ENCODE results near the gene BCL2A1. TPM values are rescaled to one million over a fixed set of nuclear protein-coding genes. Genes with fewer than 3 reads are reported as not detected.
"Not testable (repeated sequence)": the region's sequence is repeated elsewhere in the genome, so short reads cannot be mapped to it uniquely, and the experiment has no call there.

BCL2A1 gene
- polyA plus RNA-seq, 3 donors: 0.19 to 1.8 (median 0.26) TPM

GRCh38 chr15:79966634-79967297 lies 4.2 kb downstream of the BCL2A1 start:
- DNase-seq (ENCODE audit: extremely low read depth in 1 of 11, low read depth in 9 of 11, low spot score in 4 of 11): no peak

GRCh38 chr15:79965846-79966630 lies 5.0 kb downstream of the BCL2A1 start:
- DNase-seq (ENCODE audit: extremely low read depth in 1 of 11, low read depth in 9 of 11, low spot score in 4 of 11): no peak

GRCh38 chr15:79964232-79964805 lies 6.7 kb downstream of the BCL2A1 start:
- DNase-seq (ENCODE audit: extremely low read depth in 1 of 11, low read depth in 9 of 11, low spot score in 4 of 11): no peak

GRCh38 chr15:79962921-79963320 lies 8.1 kb downstream of the BCL2A1 start:
- DNase-seq (ENCODE audit: extremely low read depth in 1 of 11, low read depth in 9 of 11, low spot score in 4 of 11): not testable (repeated sequence)

DNA sequence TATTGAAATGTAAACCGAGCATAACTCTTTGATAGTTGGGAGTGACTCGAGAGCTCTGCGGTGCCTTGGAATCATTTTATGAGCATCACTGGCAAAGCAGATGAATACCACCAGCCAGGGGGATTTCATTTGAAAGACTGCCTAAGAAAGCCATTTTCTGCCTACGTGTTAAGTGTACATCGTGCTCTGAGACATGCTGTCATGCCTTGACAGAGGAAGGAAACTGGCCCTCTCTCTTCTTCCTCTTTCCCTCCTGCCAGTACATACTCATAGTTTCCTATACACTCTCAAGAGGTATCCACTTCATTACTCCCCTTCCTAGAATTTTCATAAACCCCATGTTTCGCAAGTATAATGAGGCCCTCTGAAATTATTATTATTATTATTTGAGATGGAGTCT lies 8.8 kb downstream of the BCL2A1 start:
- DNase-seq (ENCODE audit: extremely low read depth in 1 of 11, low read depth in 9 of 11, low spot score in 4 of 11): no peak

GRCh38 chr15:79960502-79961212 lies 10.3 kb downstream of the BCL2A1 start:
- no peak for DNase-seq (ENCODE audit: extremely low read depth in 1 of 11, low read depth in 9 of 11, low spot score in 4 of 11)

DNA sequence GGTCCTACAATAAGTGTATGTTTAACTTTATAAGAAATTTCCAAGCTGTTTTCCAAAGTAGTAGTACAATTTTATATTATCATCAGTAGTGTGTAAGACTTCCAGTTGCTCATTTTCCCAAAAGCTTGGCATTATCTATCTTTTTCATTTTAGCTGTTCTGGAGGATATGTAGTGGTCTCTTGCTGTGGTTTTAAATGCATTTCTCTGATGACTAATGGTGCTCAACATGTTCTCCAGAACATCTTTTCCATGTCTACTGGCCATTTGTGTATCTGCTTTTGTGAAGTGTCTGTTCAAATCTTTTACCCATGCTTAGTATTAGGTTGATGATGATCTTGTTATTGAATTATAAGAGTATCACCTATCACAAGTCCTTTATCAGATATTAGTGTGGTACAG lies 13.3 kb downstream of the BCL2A1 start:
- DNase-seq (ENCODE audit: extremely low read depth in 1 of 11, low read depth in 9 of 11, low spot score in 4 of 11): no peak

GRCh38 chr15:79956354-79956939 lies 14.5 kb downstream of the BCL2A1 start:
- no peak for DNase-seq (ENCODE audit: extremely low read depth in 1 of 11, low read depth in 9 of 11, low spot score in 4 of 11)

GRCh38 chr15:79954661-79955060 lies 16.3 kb downstream of the BCL2A1 start:
- DNase-seq (ENCODE audit: extremely low read depth in 1 of 11, low read depth in 9 of 11, low spot score in 4 of 11): no peak

DNA sequence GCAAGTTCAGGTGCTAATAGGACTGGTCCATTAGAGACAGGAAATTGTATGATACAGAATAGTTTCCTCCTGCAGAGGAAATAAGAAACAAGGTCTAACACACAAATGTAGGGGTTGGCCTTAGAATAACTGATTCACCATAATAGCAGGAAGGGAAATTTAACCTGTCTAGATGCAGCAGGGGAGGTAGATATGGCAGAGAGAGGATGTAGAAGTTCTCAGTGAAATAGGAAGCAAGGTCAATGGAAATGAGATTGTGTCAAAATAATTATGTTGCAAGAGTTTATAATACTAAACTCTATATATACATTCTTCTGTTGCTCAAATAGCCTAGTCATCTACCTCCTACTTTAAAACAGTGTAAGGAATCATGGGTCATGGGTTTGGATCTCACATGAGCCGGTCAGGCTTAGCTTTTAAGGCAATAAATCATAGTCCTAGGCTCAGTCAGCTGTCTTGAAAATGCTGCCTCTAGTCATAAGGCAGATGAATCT lies 17.0 kb downstream of the BCL2A1 start:
- no peak for DNase-seq (ENCODE audit: extremely low read depth in 1 of 11, low read depth in 9 of 11, low spot score in 4 of 11)

DNA sequence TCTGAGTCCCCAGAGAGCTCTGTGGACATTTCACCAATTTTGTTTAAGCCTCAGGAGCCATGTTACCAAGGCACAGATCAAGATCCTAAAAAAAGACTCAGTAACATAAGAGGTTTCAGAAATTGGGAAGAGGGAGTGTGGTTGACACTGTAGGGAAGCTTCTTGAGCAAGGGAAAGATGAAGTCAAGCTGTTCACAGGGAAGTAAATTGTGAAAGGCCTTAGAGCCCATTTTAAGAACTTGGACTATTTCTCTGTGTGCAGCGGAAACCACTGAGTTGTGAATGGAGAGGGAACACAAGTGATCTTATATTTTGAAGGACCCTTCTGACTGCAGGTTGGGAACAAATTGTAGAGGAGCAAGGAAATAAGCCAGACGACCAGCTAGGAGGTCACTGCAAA lies 18.7 kb downstream of the BCL2A1 start:
- DNase-seq (ENCODE audit: extremely low read depth in 1 of 11, low read depth in 9 of 11, low spot score in 4 of 11): no peak

DNA sequence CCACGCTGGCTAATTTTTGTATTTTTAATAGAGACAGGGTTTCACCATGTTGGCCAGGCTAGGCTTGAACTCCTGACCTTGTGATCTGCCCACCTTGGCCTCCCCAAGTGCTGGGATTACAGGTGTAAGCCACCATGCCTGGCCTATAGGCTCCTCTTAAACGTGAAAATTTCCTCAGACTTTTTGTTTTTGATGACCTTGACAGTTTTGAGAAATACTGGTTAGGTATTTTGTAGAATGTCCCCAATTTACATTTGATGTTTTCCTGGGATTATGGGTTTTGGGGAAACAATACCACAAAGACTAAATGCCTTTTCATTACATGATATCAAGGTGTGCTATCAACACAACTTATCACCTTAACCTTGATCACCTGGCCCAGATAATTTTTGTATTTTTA lies 20.7 kb downstream of the BCL2A1 start:
- DNase-seq (ENCODE audit: extremely low read depth in 1 of 11, low read depth in 9 of 11, low spot score in 4 of 11): no peak

- no peak for DNase-seq (ENCODE audit: extremely low read depth in 1 of 11, low read depth in 9 of 11, low spot score in 4 of 11)
Measured at GRCh38 chr15:79948761-79949160, 22.2 kb downstream of the BCL2A1 start.

DNA sequence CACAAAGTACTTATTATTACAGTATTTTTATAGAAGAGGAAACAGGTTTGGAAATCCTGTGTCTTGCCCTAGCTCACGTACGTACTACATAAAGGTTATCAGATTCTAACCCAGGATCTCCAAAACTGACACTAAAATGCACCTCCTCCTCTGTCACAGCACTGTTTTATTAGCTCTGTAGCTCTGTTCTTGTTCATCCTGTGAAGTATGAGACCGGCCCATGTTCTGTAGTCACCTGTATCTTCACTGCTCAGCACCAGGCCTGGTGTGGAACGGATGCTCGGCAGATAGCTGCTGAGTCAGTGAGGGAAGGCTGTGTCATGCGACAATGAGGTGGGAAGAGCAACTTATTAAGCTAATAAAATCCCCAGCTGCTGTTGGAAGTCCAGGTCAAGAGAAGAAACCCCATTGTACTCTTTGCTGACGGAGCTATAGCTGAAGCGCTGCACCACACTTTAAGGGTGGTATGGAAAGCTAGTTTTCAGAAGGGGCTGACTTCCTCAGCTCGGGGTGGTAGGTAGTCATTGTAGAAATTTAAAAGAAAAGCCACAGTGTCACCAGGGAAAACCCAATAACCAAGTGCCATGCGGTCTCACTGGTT lies 22.8 kb downstream of the BCL2A1 start:
- DNase-seq (ENCODE audit: extremely low read depth in 1 of 11, low read depth in 9 of 11, low spot score in 4 of 11): no peak

DNA sequence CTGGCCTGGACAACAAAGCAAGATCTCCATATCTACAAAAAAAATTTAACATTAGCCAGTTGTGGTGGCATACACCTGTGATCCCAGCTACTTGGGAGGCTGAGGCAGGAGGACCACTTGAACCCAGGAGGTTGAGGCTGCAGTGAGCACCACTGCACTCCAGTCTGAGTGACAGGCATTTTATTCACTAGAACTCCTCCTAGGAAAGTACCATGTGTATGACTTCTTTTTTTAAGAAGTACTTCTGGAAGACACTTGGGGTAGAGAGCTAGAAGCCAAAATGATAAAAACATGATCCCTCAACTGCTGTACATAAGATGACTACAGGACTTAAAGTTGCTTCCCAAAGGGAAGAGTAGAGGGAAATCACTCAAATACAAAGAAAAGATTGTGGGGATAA lies 24.0 kb downstream of the BCL2A1 start:
- DNase-seq (ENCODE audit: extremely low read depth in 1 of 11, low read depth in 9 of 11, low spot score in 4 of 11): no peak

DNA sequence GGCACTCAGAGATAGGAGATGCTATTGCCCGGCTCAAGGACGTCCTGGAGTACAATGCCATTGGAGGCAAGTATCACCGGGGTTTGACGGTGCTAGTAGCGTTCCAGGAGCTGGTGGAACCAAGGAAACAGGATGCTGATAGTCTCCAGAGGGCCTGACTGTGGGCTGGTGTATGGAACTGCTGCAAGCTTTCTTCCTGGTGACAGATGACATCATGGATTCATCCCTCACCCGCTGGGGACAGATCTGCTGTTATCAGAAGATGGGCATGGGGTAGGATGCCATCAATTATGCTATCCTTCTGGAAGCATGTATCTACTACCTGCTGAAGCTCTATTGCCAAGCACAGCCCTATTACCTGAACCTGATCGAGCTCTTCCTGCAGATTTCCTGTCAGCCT lies 26.4 kb downstream of the BCL2A1 start:
- DNase-seq (ENCODE audit: extremely low read depth in 1 of 11, low read depth in 9 of 11, low spot score in 4 of 11): no peak

DNA sequence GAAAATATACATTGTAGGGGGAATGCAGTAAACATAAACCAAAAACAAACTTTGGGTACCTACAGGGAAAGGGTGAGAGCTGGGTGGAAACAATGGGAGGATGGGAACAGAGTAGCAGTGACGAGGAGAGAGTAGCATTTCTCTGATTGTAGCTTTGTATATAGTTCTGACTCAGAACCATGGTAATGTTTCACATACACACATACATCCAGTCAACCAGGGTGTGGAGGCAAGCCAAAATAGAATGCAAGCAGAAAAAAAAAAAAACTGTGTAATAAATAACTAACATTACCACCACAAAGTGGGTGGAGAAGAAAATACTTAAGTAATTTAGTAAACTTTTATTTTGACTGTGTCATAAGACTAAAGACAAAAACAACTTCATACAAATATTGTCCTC lies 27.2 kb downstream of the BCL2A1 start:
- DNase-seq (ENCODE audit: extremely low read depth in 1 of 11, low read depth in 9 of 11, low spot score in 4 of 11): no peak

DNA sequence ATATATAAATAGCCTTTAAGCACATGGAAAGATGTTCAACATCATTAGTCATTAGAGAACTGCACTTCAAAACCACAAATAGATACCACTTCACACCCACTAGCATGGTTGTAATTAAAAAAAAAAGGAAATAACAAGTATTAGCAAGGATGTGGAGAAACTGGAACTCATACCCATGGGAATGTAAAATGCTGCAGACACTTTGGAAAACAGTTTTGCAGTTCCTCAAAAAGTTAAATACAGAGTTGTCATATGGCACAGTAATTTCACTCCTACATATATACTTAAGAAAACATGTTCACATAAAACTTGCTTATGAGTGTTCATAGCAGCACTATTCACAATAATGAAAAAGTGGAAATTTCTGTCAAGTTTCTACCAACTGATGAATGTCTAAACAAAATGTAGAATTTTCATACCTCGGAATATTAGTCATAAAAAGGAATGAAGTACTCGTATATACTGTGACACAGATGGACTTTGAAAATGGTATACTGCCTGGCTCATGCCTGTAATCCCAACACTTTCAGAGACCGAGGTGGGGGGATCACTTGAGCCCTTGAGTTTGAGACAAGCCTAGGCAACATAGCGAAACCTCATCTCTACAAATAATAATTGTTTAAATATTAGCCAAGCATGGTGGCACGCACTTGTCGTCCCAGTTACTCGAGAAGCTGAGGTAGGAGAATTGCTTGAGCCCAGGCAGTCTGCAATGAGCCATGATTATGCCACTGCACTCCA lies 28.1 kb downstream of the BCL2A1 start:
- no peak for DNase-seq (ENCODE audit: extremely low read depth in 1 of 11, low read depth in 9 of 11, low spot score in 4 of 11)

All from renal cortex interstitium (tissue), 11 donors.